Erythroblast (primary cell): Measurements from ENCODE around the gene B4GAT1.
"Not testable (repeated sequence)": the region's sequence is repeated elsewhere in the genome, so short reads cannot be mapped to it uniquely, and the experiment has no call there.

ENCODE experiments used
- DNase-seq, 2 experiments: peaks; one replicate each; lab custom pipeline; 2025; lab: John Stamatoyannopoulos, UW
- GATA1 ChIP-seq: IDR thresholded peaks from 2 replicates; pipeline ENCODE4 v1.6.1; 2011; ENCODE audit warnings: low read depth, mild to moderate bottlenecking, control low read depth, low read length, moderate library complexity
- POLR2A ChIP-seq: IDR thresholded peaks from 2 replicates; pipeline ENCODE4 v1.6.1; 2011; ENCODE audit warnings: mild to moderate bottlenecking, low read length

Gene B4GAT1

GRCh38 chr11:66327171-66328030 lies 20.0 kb downstream of the B4GAT1 start:
- TF ChIP-seq GATA1: no peak
- TF ChIP-seq POLR2A: no peak
- no peak for DNase-seq

- DNase-seq: no peak
- TF ChIP-seq POLR2A: no peak
- TF ChIP-seq GATA1: no peak
Measured at GRCh38 chr11:66326261-66327111, 20.9 kb downstream of the B4GAT1 start.

GRCh38 chr11:66325263-66325671 lies 22.2 kb downstream of the B4GAT1 start:
- TF ChIP-seq POLR2A (no peak), GATA1 (no peak)
- DNase-seq: no peak

- no peak for DNase-seq
- TF ChIP-seq POLR2A (no peak), GATA1 (no peak)
Measured at GRCh38 chr11:66324664-66325063, 22.8 kb downstream of the B4GAT1 start.

GRCh38 chr11:66323684-66324083 lies 23.7 kb downstream of the B4GAT1 start:
- DNase-seq: no peak
- TF ChIP-seq POLR2A (no peak), GATA1 (no peak)

DNA sequence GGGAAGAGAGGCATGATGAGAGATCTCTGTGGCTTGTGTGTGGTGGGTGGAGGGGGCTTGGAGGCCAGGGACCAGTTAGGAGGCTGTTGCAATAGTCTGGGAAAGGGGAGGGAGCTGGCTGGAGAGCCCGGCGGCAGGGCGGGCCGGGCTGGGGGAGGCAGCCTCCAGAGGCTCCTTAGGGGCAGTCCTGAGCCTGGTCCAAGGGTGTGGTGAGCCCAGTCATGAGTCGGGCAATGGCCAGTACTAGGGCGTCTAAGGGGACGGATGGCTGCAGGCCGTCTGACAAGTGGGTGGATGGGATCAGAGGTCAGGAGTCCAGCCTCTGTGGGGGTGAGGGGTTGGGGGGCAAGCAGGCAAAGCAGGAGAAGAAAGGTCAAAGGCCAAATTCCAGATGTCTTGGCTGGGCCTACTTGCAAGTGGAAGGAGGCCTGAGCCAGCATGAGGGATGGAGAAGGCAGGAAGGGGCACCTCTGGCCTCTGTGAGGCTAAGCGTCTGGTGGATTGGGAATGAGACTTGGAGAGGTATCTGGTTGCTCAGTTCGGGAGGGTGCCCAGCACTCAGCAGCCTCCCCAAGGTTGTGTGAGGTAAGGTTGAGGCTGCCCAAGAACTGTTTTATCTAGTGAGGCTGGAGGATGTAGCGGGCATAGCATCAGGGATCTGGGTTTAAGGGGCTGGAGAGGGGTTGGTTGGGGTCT lies 24.5 kb downstream of the B4GAT1 start:
- TF ChIP-seq POLR2A (no peak), GATA1 (no peak)
- no peak for DNase-seq

DNA sequence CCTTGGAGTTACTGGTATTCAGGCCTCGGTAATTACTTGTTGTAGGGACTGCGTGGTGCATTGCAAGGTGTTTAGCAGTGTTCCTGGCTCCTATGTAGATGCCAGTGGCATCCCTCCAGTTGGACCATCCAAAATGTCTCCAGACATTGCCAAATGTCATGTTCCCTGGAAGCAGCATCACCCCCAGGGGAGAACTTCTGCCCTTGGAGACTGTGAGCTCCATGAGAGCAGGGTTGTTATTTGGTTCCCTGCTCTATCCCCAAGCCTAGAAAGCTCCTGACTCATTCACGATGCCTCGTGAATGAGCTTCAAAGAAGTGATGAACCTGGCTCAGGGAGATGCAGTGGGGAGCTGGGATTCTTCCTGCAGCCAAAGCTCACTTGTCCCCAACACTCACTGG lies 25.8 kb downstream of the B4GAT1 start:
- TF ChIP-seq GATA1 (no peak), POLR2A (no peak)
- no peak for DNase-seq

- not testable (repeated sequence) for DNase-seq
Measured at GRCh38 chr11:66320748-66321147, 26.7 kb downstream of the B4GAT1 start.

- not testable (repeated sequence) for DNase-seq
Measured at GRCh38 chr11:66320289-66320688, 27.1 kb downstream of the B4GAT1 start.

- DNase-seq: no peak
- no peak for TF ChIP-seq POLR2A
- no peak for TF ChIP-seq GATA1
Measured at GRCh38 chr11:66318600-66318970, 28.8 kb downstream of the B4GAT1 start.

- no peak for TF ChIP-seq GATA1
- no peak for TF ChIP-seq POLR2A
- peak in 1 of 2 experiments; percentile 50 for DNase-seq
Measured at GRCh38 chr11:66317723-66318599, 29.5 kb downstream of the B4GAT1 start.

DNA sequence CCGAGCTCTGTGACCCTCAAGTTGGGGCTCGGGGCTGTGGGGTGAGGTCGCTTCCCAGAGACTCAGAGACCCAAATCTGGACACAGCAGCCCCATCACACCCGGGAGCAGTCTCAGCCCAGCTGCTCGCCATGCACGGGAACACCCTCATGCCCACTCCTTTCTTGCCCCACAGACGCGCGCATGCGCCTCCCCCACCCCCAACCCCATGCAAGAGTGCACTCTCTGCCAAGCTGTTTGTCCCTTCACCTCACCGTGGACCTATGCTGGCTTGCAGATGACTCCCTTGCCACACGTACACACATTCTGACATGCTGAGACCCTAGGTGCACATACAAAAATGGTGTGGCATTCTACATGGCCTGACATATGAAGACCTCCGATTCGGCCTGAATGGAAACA lies 30.1 kb downstream of the B4GAT1 start:
- TF ChIP-seq POLR2A: no peak
- no peak for TF ChIP-seq GATA1
- DNase-seq: no peak

- TF ChIP-seq GATA1: no peak
- no peak for TF ChIP-seq POLR2A
- DNase-seq: no peak
Measured at GRCh38 chr11:66316849-66317251, 30.6 kb downstream of the B4GAT1 start, which contains the start of gene CD248. TSS of gene CD248 (minus strand) at chr11:66317044. CDS start at chr11:66317027, 17 bp downstream.
